GM12801 (cell line): ENCODE data around the gene SOCS7.

ENCODE experiments used
- TF ChIP-seq, protein P1 (sequence below): IDR thresholded peaks from one replicate; pipeline ENCODE4 v1.5.1; 2011; ENCODE audit warnings: control low read depth; ENCODE audit not compliant: insufficient read length; ENCODE audit errors: extremely low read depth

The SOCS7 gene

DNA sequence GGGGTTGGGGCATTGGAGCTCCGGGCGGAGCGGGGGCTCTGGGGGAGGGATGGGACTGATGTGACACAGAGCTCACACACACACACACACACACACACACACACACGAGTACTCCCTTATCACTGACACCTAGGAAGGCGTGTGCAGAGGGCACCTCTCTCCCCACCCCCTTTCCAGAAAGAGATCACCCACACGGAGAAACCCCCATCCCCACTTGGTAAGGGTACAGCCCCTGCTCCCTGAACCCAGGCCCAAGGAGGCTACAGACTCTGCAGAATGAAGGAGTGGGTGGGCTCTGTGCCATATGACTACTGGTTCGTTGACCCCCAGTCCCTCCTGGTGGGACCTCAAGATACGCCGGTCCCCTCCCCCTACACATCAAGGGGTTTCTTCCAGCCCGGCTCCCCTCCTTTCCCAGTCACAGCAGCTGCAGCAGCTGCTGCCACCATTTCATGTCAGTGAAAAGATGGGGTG is 67.9 kb downstream of the SOCS7 start:
- TF ChIP-seq, protein P1, sequence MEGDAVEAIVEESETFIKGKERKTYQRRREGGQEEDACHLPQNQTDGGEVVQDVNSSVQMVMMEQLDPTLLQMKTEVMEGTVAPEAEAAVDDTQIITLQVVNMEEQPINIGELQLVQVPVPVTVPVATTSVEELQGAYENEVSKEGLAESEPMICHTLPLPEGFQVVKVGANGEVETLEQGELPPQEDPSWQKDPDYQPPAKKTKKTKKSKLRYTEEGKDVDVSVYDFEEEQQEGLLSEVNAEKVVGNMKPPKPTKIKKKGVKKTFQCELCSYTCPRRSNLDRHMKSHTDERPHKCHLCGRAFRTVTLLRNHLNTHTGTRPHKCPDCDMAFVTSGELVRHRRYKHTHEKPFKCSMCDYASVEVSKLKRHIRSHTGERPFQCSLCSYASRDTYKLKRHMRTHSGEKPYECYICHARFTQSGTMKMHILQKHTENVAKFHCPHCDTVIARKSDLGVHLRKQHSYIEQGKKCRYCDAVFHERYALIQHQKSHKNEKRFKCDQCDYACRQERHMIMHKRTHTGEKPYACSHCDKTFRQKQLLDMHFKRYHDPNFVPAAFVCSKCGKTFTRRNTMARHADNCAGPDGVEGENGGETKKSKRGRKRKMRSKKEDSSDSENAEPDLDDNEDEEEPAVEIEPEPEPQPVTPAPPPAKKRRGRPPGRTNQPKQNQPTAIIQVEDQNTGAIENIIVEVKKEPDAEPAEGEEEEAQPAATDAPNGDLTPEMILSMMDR = no peak

- TF ChIP-seq, protein P1 = no peak
Observed at GRCh38 chr17:38420518-38420917, 68.9 kb downstream of the SOCS7 start.

- TF ChIP-seq, protein P1 = no peak
Observed at GRCh38 chr17:38421171-38421841, 69.7 kb downstream of the SOCS7 start.

GRCh38 chr17:38421871-38422827 is 70.5 kb downstream of the SOCS7 start:
- TF ChIP-seq, protein P1 = no peak

GRCh38 chr17:38424297-38424972 is 72.8 kb downstream of the SOCS7 start:
- TF ChIP-seq, protein P1 = no peak

DNA sequence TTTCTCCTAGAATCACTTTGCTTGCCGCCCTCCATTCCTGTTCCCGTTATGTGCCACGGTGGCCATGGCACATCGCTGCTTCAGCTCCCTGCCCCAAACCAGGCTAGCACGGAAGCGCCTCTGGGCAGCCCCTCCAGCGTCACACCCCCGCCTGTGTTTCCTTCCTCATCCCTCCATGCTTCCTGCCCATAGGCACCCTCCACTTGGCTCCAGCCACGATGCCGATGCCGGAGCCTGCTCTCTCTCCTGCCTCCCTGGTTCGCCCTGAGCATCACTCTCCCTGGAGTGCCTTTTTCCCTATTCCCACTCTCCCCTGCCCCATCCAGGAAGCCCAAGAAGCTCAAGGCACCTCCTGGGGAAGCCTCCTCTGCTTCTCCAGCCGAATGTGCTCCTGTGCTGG is 73.4 kb downstream of the SOCS7 start:
- TF ChIP-seq, protein P1 = no peak

GRCh38 chr17:38425744-38426143 is 74.1 kb downstream of the SOCS7 start:
- TF ChIP-seq, protein P1 = no peak
